Activated naive CD4-positive, alpha-beta T cell treated with anti-CD3 and anti-CD28 coated beads, Interleukin-2, amount 50 U/mL, for 24 hours (primary cell): Measurements from ENCODE around the gene STARD13.

ENCODE experiments used
- H3K27ac Mint-ChIP-seq: one replicate; pipeline ENCODE4 v1.8.0; 2021; ENCODE audit warnings: mild to moderate bottlenecking, mixed read lengths
- H3K27me3 Mint-ChIP-seq: one replicate; pipeline ENCODE4 v1.8.0; 2021; ENCODE audit warnings: mixed read lengths
- H3K36me3 Mint-ChIP-seq: one replicate; pipeline ENCODE4 v1.8.0; 2021; ENCODE audit warnings: mixed read lengths
- H3K4me1 Mint-ChIP-seq: one replicate; pipeline ENCODE4 v1.8.0; 2021; ENCODE audit warnings: mixed read lengths
- H3K4me3 Mint-ChIP-seq: one replicate; pipeline ENCODE4 v1.8.0; 2021; ENCODE audit warnings: mild to moderate bottlenecking, mixed read lengths
- H3K9me3 Mint-ChIP-seq: one replicate; pipeline ENCODE4 v1.8.0; 2021; ENCODE audit warnings: mixed read lengths

The STARD13 gene

DNA sequence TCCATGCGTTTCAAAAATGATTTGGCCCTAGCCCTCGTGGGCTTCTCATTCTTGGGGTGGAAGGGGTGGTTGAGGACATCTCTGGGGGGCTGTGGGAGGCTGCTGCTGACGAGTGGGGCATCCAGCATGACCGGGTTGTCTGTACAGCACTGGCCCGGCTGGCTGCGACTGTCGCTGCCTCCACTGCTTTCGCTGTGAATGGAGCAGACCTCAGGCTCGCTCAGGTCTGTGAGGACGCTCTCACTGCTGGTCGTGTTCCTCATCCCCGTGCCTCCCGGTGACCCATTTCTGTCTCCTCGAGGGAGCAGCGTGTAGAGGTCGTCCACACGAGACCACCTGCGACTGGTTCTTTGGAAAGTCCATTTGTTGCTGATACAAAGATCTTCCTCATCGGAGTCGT is 155.7 kb downstream of the STARD13 start:
- Mint-ChIP-seq H3K4me1 (no peaks in the 10 kb centered on the region), H3K36me3 (no peaks in the 10 kb centered on the region), H3K9me3 (no peaks in the 10 kb centered on the region), H3K4me3 (no peak overlapping the region), H3K27me3 (no peaks in the 10 kb centered on the region), H3K27ac (no peak overlapping the region)

DNA sequence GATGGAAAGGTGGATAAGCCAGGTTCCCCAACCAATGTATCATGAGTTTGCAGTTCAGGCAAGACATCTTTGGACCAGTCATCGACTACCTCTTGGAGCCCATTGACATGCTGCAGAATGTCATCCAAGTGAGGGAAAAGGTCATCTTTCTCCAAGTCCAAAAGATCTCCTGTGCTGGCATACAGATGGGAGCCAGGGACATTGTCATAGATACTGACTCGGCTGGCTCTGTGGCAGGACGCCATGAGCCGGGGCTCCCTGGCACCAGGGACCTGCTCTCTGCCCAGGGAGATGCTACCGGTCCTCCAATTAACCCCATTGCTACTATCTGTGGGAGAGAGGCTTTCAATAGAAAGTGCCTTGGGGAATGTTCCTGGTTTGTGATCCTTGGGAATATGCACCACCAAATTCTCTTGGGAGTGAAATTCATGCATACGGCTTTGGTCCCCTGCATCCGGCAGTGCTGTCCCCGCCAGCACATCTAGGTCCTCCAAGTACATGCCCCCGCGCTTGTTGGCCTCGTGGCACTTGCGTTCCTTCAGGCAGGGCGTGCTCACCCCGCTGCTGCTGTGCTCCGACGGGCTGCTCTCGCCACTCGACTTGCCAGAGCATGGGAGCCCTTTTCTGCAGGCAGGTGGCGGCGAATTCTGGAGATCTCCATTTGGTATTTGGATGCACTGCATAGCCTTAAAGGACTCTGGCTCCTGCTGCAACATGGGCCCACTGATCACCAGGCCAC is 156.3 kb downstream of the STARD13 start:
- no peak overlapping the region for H3K4me3 Mint-ChIP-seq
- no peaks in the 10 kb centered on the region for H3K9me3 Mint-ChIP-seq
- H3K27me3 Mint-ChIP-seq = no peaks in the 10 kb centered on the region
- H3K4me1 Mint-ChIP-seq = no peaks in the 10 kb centered on the region
- H3K27ac Mint-ChIP-seq = no peak overlapping the region
- no peaks in the 10 kb centered on the region for H3K36me3 Mint-ChIP-seq

DNA sequence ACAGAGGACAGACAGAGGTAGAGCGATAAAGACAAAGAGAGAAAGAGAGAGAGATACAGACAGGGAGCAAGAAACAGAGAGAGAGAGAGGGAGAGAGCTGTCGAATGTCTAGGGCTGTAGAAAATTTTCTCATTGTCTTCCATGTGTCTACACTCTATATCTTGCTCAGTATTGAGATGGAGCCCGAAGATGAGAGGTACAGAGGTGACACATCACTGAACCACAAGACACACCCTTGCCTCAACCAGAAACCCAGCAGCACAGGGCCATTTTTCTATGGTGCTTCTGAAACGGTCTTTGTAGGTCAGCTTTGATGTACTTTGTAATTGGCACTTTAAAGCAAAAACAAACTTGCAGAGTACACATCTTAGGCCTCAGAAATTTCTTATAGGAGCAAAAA is 157.4 kb downstream of the STARD13 start:
- Mint-ChIP-seq H3K4me3 (no peak overlapping the region), H3K4me1 (no peaks in the 10 kb centered on the region), H3K36me3 (no peaks in the 10 kb centered on the region), H3K27ac (no peak overlapping the region), H3K9me3 (no peaks in the 10 kb centered on the region), H3K27me3 (no peaks in the 10 kb centered on the region)

DNA sequence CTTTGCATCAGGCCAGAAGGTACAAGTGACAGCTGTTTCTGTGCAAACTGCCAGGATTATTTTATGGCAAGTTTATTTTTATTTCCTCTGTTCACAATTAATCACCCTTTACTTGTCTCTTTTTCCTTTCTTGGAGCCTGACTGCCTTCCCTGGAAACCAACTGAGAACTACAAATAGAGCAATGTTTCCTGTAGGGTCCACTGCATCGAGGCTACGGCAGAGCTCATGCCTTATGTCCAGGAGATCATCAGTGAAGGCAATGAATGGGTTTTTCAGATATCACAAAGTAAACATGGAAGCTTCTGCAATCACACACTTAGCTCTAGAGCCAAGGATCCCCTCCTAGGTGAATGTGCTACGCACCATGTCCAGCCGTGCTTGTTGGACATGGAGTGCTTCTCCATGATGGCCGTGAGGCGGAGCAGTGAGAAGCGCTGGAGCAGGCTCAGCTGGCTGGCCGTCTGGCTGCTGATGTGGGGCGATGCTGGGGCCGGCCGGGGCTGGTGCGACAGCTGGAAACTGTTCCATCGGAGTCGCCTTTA is 158.5 kb downstream of the STARD13 start:
- Mint-ChIP-seq H3K36me3 (no peaks in the 10 kb centered on the region), H3K27ac (no peak overlapping the region), H3K27me3 (no peaks in the 10 kb centered on the region), H3K4me1 (no peaks in the 10 kb centered on the region), H3K9me3 (no peaks in the 10 kb centered on the region), H3K4me3 (no peak overlapping the region)

DNA sequence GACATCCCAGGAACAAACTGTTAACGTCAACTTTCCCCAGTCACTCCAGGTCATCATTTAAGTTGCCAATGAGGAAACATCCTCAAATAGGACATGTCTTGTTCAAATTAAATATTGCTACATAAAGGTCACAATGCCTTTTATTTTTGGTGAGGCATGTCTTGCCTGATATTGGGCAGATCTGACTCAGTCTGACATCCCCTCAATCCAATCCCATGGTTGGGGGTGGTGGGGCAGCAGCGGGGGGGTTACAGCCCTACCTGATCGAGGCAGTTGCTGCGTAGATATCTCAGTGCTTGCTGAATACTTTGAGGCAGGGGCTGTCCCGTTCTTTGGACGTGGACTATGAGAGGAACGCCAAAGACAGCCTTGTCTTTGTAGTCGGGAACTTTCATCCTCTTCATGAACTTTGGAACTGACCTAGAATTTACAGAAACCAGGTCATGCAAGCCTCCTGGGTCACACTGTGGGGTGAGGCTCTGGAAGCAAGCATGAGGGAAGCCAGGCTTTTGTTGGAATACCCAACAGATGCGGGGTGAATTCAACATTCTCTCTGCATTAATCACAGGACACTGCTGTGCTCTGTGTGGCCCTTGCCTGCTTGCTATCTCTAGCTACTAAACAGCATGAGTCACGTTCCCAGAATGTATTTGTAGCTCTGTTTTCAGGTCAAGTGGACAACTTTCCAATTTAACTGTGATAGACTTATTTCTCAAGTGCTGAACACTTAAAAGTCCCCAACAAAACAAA is 159.6 kb downstream of the STARD13 start:
- Mint-ChIP-seq H3K36me3 (no peaks in the 10 kb centered on the region), H3K4me3 (no peak overlapping the region), H3K4me1 (no peaks in the 10 kb centered on the region), H3K27ac (no peak overlapping the region), H3K27me3 (no peaks in the 10 kb centered on the region), H3K9me3 (no peaks in the 10 kb centered on the region)

DNA sequence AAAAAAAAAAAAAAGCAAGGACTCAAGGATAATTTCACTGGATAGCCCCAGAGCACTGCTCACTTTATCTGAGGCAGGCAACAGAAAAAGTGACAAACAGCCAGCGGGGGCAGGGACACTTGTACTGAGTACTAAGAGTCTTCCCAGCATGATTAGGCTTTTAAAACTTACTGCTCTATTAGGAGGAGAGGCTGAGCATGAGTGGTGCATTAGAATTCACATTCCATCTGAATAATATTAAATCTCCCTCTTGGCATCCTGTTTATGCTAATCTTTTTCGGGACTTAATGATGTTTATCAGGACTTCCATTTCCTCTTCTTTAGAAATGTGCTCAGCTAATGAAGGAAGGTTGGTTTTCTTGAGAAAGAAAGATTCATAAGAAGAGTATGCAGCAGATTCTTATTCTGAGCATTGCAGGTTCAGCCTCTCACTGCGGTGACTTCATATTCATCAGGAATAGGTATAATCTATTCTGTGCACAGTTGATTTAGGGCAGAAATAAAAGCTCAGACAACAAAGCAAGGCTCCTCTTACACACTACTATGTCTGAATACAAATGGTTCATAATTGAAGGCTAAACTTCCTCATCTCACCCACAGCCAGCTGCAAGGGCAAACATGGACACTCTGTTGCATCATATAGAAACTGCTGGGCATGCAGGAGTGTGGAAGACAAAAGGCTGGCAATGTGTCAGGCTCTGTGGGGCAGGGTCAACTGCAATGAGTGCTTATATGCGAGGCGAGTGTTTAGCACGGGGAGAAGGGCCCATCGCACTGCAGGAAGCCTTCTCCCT is 162.3 kb downstream of the STARD13 start:
- H3K27ac Mint-ChIP-seq = no peak overlapping the region
- H3K27me3 Mint-ChIP-seq = no peaks in the 10 kb centered on the region
- no peak overlapping the region for H3K4me3 Mint-ChIP-seq
- no peaks in the 10 kb centered on the region for H3K36me3 Mint-ChIP-seq
- no peaks in the 10 kb centered on the region for H3K9me3 Mint-ChIP-seq
- H3K4me1 Mint-ChIP-seq = no peaks in the 10 kb centered on the region

DNA sequence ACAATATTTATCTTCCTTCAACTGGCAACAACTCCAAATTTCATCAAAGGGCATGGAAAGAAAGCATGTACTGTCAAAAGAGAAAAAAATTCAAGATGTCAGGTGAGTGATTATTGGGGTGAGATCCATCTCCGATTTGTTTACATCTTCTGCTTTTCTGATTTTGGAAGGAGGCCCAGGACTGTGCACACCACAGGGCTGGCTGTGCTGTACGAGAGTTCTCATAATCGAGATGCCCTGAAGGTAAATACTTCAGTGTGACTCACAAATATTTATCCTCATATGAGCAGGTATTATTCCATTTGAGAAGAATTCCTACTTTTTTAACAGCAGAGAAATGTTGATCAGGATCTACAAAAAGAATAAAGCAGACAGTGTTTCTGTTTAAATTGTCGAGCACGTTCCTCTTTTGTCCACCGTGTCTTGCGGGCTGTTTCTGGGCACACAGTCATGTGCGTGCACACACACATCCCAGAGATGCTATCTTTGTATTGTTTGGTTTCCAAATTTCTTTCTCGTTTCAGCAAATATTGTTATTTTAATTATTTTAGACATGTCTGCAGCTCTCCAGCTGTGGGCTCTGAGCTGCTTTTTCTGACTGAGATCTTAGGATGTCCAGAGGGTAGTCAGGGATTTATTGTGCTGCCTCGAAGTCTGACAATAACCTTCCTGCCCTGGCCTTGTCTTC is 165.6 kb downstream of the STARD13 start:
- H3K9me3 Mint-ChIP-seq = no peaks in the 10 kb centered on the region
- no peak overlapping the region for H3K4me3 Mint-ChIP-seq
- peaks cover 1% of the 10 kb centered on the region for H3K27me3 Mint-ChIP-seq
- no peak overlapping the region for H3K27ac Mint-ChIP-seq
- no peaks in the 10 kb centered on the region for H3K36me3 Mint-ChIP-seq
- H3K4me1 Mint-ChIP-seq = no peaks in the 10 kb centered on the region

DNA sequence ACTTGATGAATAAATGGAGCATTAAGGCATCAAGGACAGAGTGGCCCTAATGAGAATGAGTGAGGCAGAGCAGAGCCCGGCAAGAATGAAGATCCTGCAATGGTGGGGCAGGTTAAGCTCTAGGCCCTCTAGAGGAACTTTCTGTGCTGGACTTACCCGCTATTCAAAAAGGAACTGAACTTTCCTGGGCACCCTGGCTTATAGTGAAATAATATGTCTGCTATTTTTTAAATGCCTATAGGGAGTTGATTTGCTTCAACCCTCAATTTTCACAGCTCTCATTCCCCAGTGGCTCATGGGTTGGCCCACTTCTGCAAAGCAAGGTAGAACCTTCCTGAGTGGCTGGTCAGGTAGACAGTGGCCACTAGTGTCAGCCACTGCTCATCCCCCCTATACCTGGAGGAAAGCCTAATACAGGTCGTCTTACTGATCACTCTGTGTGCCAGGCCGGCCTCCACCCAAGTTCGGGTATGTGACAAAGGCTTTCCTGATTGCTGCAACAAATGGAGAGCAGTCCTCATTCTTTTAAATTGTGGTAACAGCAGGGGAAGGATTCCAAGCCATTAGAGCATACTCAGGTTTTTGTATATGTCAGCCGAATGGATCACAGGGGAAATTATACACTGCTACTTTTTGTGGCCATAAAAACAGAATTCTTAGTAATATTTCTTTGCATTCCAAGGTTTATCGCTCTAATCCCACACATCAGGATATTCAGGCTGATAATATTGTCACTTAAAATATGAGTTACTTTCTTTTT is 166.4 kb downstream of the STARD13 start:
- Mint-ChIP-seq H3K27ac (no peak overlapping the region), H3K27me3 (peaks cover 1% of the 10 kb centered on the region), H3K9me3 (no peaks in the 10 kb centered on the region), H3K4me1 (no peaks in the 10 kb centered on the region), H3K4me3 (no peak overlapping the region), H3K36me3 (no peaks in the 10 kb centered on the region)

DNA sequence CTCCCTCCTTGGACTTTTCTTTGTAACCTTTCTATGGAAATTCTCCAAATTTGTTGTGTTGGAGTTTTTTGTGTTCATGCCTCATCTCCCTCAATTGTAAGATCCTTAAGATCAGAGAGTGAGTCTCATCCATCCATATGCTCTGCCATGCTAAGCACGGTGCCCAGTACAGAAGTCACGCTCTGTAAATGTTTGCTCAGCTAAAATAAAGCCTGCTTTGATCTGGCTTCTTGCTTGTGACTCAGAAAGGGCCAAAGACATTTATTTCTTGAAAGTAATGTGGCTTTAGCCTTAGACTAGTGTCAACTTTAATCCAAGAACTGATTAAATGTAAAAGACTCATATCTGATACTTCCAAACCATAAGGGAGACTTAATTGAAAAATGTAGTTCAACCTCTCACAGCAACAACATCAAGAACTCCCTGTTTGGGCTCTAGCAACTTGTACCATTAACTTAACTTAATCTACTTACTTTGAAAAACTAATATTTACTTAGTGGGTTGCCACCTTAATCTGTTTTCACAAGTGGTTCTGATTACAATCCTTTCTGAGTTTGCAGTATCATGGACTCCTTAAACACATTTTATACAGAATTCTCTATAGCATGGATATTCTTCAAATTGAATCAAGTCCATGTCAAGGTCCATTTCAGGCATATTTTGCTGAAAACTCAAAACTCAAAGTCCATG is 169.1 kb downstream of the STARD13 start:
- Mint-ChIP-seq H3K36me3 (no peaks in the 10 kb centered on the region), H3K27ac (no peak overlapping the region), H3K4me1 (no peaks in the 10 kb centered on the region), H3K27me3 (peaks cover 3% of the 10 kb centered on the region), H3K9me3 (no peaks in the 10 kb centered on the region), H3K4me3 (no peak overlapping the region)

DNA sequence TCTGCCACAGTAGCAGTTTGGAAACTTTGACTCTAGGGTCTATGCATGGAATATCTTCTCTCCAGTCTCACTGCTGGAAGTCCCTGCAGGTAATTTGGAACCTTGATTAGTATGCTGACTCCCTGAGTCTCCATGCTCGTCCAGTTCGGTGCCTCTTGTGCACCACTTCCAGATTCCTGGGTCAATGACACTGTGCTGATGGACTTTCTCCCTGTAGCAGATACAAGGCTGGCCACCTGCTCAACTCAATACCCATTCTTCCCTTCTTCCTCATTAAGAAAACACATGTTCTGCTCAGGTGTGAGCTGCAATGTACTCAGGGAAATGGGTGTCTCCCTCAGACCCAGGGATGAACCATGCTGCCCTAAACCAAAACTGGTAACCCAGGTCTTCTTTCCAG is 170.3 kb downstream of the STARD13 start:
- Mint-ChIP-seq H3K9me3 (no peaks in the 10 kb centered on the region), H3K4me3 (no peak overlapping the region), H3K36me3 (no peaks in the 10 kb centered on the region), H3K4me1 (no peaks in the 10 kb centered on the region), H3K27ac (no peak overlapping the region), H3K27me3 (peaks cover 3% of the 10 kb centered on the region)

DNA sequence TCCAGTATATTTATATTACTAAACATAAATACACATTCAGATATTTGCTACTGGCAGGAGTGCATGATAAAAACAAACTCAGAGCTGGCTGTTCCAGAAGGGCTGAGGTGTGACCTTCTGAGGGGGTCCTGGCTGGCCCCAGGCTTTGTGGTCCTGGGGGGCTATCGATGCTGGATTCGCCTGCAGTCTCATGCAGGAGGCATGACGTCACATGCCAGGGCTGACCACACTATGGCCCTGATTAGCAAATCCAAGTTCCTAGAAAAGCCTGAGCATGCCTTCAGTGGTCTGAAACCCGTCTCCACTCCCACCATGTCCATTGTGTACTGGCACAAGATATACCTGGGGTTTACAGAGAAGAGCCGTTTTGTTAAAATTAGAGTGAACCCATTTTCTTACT is 171.4 kb downstream of the STARD13 start:
- H3K27ac Mint-ChIP-seq = no peak overlapping the region
- H3K4me1 Mint-ChIP-seq = no peaks in the 10 kb centered on the region
- H3K27me3 Mint-ChIP-seq = peaks cover 3% of the 10 kb centered on the region
- H3K4me3 Mint-ChIP-seq = no peak overlapping the region
- H3K9me3 Mint-ChIP-seq = no peaks in the 10 kb centered on the region
- H3K36me3 Mint-ChIP-seq = no peaks in the 10 kb centered on the region

DNA sequence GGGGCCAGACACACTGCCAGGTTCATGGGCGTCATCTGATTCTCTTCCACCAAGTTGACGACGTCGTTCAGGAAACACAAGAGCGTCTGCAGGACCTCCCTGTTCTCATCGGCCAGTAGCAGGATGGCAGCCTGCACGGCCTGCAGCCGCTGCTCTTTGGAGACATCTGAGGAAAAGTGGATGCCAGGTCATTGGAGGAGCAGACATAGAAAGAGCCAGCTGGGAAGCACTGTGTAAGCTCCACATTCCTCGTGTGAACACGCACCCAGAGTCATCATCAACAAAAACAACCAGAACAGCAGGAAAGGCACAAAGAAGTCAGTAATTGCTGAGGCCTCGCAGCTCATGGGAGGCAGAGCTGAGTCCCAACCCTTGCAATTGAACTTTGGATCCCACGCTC is 172.8 kb downstream of the STARD13 start:
- H3K4me3 Mint-ChIP-seq = no peak overlapping the region
- no peaks in the 10 kb centered on the region for H3K36me3 Mint-ChIP-seq
- no peaks in the 10 kb centered on the region for H3K9me3 Mint-ChIP-seq
- no peaks in the 10 kb centered on the region for H3K4me1 Mint-ChIP-seq
- H3K27me3 Mint-ChIP-seq = peaks cover 6% of the 10 kb centered on the region
- H3K27ac Mint-ChIP-seq = no peak overlapping the region

DNA sequence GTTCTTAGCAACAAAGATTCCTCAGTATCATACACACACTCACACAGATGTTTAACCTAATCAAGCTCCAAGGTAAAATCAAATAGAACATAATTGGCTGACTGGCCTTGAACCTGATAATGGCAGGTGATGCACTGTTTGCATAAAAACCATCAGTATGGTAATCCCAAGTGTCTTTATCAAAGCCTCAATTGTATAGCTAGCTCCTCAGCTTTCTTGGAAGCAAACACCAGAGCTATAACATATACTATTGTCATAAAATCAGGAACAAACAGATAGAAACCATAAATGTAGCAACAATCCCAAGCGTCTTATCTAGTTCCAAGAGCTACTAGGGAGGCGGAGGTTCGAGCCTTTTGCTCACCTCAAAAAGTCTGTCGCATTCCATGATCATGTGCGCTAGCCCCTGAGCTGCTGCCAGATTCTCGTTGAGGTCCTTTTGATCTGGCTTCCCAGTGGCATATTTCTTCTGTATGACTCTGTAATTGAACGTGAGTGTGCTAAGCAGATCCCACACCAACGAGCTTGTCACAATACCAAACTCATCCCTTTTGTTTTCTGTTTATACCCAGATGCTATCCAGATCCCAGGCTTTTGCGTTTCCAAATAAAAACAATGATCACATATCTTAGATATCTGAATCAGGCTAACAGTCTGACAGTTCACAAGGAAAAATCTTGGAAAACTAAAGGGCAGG is 174.0 kb downstream of the STARD13 start:
- Mint-ChIP-seq H3K27me3 (peaks cover 11% of the 10 kb centered on the region), H3K9me3 (no peaks in the 10 kb centered on the region), H3K4me3 (no peak overlapping the region), H3K36me3 (no peaks in the 10 kb centered on the region), H3K27ac (no peak overlapping the region), H3K4me1 (no peaks in the 10 kb centered on the region)
